SIG-M5 treated with dmso at 0.1 percent for 504 hours (cell line): ENCODE data around the gene KLF4.

Experiments
- DNase-seq: peaks from one replicate; lab custom pipeline; 2025; ENCODE audit not compliant: unreplicated experiment; lab: John Stamatoyannopoulos, UW

Gene KLF4

GRCh38 chr9:107455425-107456135 is 34.0 kb downstream of the KLF4 start:
- no peak for DNase-seq

GRCh38 chr9:107453479-107453878 is 36.1 kb downstream of the KLF4 start:
- no peak for DNase-seq

DNA sequence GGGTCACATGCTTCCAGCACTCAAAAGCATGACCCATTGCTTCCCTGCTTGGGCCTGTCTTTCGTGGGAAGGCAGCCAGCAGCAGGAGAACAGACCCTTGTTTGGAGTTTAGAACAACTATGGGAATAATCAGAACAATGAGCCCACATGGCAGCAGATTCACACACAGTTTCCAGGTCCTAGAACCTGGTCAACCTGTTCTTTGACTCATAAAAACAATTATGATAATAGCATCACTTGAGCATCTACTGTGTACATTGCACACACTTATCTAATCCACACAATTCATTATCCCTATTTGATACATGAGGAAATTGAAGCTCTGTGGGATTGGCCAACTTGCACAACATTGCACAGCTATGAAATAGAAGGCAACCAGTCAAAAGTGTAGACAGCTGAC is 41.7 kb downstream of the KLF4 start:
- DNase-seq: no peak

GRCh38 chr9:107447081-107447480 is 42.5 kb downstream of the KLF4 start:
- DNase-seq: no peak

DNA sequence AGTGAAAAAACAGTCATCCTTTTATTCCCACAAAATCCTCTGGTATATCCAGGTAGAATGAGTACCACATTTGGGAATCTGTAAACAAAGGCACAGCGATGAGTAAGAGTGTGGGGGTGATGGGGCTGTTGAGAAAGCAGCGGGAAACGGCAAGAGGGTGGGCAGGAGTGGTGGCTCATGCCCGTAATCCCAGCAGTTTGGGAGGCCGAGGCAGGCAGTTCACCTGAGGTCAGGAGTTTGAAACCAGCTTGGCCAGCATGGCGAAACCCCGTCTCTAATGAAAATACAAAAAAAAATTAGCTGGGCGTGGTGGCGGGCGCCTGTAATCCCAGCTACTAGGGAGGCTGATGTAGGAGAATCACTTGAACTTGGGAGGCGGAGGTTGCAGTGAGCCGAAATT is 43.1 kb downstream of the KLF4 start:
- DNase-seq: no peak

- DNase-seq: no peak
Measured at GRCh38 chr9:107443786-107444185, 45.8 kb downstream of the KLF4 start.

GRCh38 chr9:107439991-107440456 is 49.5 kb downstream of the KLF4 start:
- DNase-seq: no peak

GRCh38 chr9:107438211-107439031 is 51.1 kb downstream of the KLF4 start:
- DNase-seq: no peak

DNA sequence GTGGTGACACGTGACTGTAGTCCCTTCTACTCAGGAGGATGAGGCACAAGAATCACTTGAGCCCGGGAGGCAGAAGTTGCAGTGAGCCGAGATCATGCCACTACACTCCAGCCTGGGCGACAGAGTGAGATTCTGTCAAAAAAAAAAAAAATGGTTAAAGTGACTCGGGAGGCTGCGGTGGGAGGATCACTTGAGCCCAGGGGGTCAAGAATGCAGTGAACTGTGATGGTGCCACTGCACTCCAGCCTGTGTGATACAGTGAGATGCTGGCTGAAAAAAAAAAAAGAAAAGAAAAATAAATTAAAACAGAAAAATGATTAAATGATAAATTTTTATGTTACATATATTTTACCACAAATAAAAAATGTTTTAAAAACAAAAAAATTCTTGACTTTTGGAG is 51.9 kb downstream of the KLF4 start:
- no peak for DNase-seq

GRCh38 chr9:107435415-107435814 is 54.2 kb downstream of the KLF4 start:
- DNase-seq: no peak
